Karpas-422 (cell line): ENCODE results near the gene BRF1. TPM values are rescaled to one million over a fixed set of nuclear protein-coding genes. Genes with fewer than 3 reads are reported as not detected.

Experiments
- DNase-seq: peaks from one replicate; pipeline ENCODE4 v3.0.0-alpha.2; 2015
- H2AFZ ChIP-seq: fragments of 200-600 bp; sonication (generic); 2 replicates; pipeline ENCODE4 v1.6.1; 2014; ENCODE audit warnings: antibody characterized with exemption, low read length, mixed read lengths
- H3K27ac ChIP-seq: fragments of 200-600 bp; sonication (generic); 2 replicates; pipeline ENCODE4 v1.5.1; 2014; ENCODE audit warnings: mild to moderate bottlenecking, low read length, moderate library complexity
- H3K27me3 ChIP-seq: fragments of 200-600 bp; sonication (generic); 2 replicates; pipeline ENCODE4 v1.6.1; 2014; ENCODE audit warnings: low read length, mixed read lengths
- H3K36me3 ChIP-seq: fragments of 200-600 bp; sonication (generic); 2 replicates; pipeline ENCODE4 v1.6.1; 2014; ENCODE audit warnings: low read length, mixed read lengths; ENCODE audit not compliant: insufficient read depth
- H3K4me1 ChIP-seq: fragments of 200-600 bp; sonication (generic); 2 replicates; pipeline ENCODE4 v1.6.1; 2014; ENCODE audit warnings: mild to moderate bottlenecking, low read length, mixed read lengths
- H3K4me2 ChIP-seq: fragments of 200-600 bp; sonication (generic); 2 replicates; pipeline ENCODE4 v1.6.1; 2014; ENCODE audit warnings: low read length, low read depth, mild to moderate bottlenecking; ENCODE audit not compliant: poor library complexity, severe bottlenecking
- H3K4me3 ChIP-seq: fragments of 200-600 bp; sonication (generic); 2 replicates; pipeline ENCODE4 v1.5.1; 2014; ENCODE audit warnings: mild to moderate bottlenecking, antibody characterized with exemption, low read length, mixed read lengths
- H3K79me2 ChIP-seq: fragments of 200-600 bp; sonication (generic); 2 replicates; pipeline ENCODE4 v1.6.1; 2014; ENCODE audit warnings: mild to moderate bottlenecking, low read length, mixed read lengths
- H3K9ac ChIP-seq: fragments of 200-600 bp; sonication (generic); 2 replicates; pipeline ENCODE4 v1.6.0; 2014; ENCODE audit warnings: low read length
- H3K9me2 ChIP-seq: fragments of 200-600 bp; sonication (generic), shearing (Covaris generic); replicated peaks from 2 replicates; pipeline ENCODE4 v1.6.0; 2014; ENCODE audit warnings: mild to moderate bottlenecking, low read length, moderate library complexity; ENCODE audit not compliant: insufficient read depth
- H3K9me3 ChIP-seq: fragments of 300-700, 200-600 bp; sonication (generic); 2 replicates; pipeline ENCODE4 v1.6.1; 2014; ENCODE audit warnings: low read length, mixed read lengths
- H4K20me1 ChIP-seq: fragments of 200-600 bp; sonication (generic); 2 replicates; pipeline ENCODE4 v1.6.1; 2014; ENCODE audit warnings: mild to moderate bottlenecking, antibody characterized with exemption, low read length, low read depth; ENCODE audit not compliant: insufficient read depth
- total RNA-seq: library from RNA; depleted of rRNA; stranded (reverse); fragments of >200 nt; shearing (Covaris generic); gene quantifications from 2 replicates; pipeline ENCODE4 v1.2.3, GENCODE V29; 2014; ENCODE audit warnings: low replicate concordance; rRNA removed

BRF1 gene
- total RNA-seq: 19.0 and 54.9 TPM in 2 replicates

DNA sequence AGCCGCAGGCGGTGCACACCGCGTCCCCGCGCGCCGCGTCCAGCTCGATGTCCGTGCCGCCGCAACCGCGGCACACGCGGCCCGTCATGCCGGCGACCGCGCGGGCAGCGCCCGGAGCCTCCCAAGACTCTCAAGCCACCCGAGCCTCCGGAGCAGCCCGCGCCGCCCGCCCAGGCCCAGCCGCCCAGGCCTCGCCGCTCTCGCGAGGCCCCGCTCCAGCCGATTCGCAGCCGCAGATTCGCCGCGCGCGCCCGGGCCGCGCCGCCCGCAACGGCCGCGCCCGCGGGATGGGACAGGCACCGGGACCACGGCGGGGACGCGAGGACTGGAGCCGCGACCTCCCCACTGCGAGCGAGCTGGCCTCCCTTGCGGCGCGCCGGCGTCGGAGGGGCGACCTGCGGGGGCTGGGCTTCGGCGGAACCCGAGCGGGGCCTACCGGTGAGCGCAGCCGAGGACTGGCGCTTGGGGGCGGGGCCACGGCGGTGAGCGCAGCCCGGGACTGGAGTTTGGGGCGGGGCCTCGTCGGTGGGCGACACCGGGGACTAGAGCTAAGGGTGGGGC lies at the start of gene BRF1:
BRF1 (minus strand) TSS at position 460 of the 561 bp plus-strand sequence; CDS start at position 88, 372 bp downstream.
- H3K4me1 ChIP-seq: peaks cover 11% of the 10 kb centered on the region
- H3K79me2 ChIP-seq: no peaks in the 10 kb centered on the region
- peak within 1 kb of the TSS; percentile 84 for H3K4me3 ChIP-seq
- peak within 1 kb of the TSS; percentile 54 for H3K27ac ChIP-seq
- H3K9ac ChIP-seq: peak within 1 kb of the TSS; percentile 85
- H3K36me3 ChIP-seq: no peaks in the 10 kb centered on the region
- H3K9me3 ChIP-seq: no peaks in the 10 kb centered on the region
- no peaks in the 10 kb centered on the region for H3K9me2 ChIP-seq
- peak within 1 kb of the TSS; percentile 59; the same call in 1 of the 2 replicates for H2AFZ ChIP-seq
- H4K20me1 ChIP-seq: peaks cover under 1% of the 10 kb centered on the region; the same call in 1 of the 2 replicates
- no peaks in the 10 kb centered on the region for H3K27me3 ChIP-seq
- peak; percentile 96 for DNase-seq
- H3K4me2 ChIP-seq: peak within 1 kb of the TSS; percentile 92

GRCh38 chr14:105349992-105350391 lies 49.2 kb upstream of the BRF1 start:
- H3K9me2 ChIP-seq: no peaks in the 10 kb centered on the region
- no peak overlapping the region for H3K4me2 ChIP-seq
- H3K27me3 ChIP-seq: no peaks in the 10 kb centered on the region
- no peaks in the 10 kb centered on the region for H3K79me2 ChIP-seq
- H3K36me3 ChIP-seq: no peaks in the 10 kb centered on the region
- no peak for DNase-seq
- H3K27ac ChIP-seq: no peak overlapping the region
- peaks cover 5% of the 10 kb centered on the region for H3K4me1 ChIP-seq
- peaks cover 44% of the 10 kb centered on the region; the same call in 1 of the 2 replicates for H4K20me1 ChIP-seq
- no peak overlapping the region for H2AFZ ChIP-seq
- no peak overlapping the region for H3K9ac ChIP-seq
- H3K4me3 ChIP-seq: no peak overlapping the region
- H3K9me3 ChIP-seq: no peaks in the 10 kb centered on the region

DNA sequence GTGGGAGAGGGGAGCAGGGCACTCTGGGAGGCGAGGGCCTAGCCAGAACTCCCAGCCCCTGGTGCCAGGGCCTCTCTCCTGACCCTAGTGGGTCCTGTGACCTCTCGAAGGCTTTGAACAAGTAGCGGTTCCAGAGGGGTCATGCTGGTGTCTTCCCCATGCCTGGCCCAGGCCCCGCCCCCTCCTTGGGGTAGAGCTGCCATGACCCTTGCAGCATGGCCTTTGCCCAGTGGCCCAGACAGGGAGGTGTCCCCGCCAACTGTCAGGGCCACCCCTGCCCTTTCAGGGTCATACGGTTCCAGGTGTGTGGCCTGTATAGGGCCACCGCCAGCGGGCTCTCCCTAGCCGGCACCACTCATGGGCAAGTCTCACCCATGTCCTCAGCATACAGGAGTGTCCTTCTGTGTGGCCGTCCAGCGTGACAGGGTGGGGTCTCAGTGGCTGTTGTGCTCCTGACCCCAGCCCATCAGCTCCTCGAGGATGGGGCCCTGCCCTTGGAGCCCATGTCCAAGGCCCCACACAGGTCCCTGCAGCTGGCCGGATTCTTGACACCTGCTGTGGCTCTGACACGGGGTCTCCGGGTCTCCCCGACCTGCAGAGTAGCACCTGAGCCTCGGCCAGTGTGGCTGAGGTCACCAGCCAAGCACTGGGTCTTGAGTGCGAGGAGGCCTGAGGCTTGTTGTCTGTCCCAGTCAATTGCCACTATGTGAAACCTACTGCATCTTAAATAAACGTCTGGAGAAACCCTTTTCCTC lies 48.3 kb upstream of the BRF1 start:
- Histone ChIP-seq H3K4me2 (no peak overlapping the region), H2AFZ (no peak overlapping the region), H3K9me3 (no peaks in the 10 kb centered on the region), H4K20me1 (peaks cover 39% of the 10 kb centered on the region; the same call in 1 of the 2 replicates), H3K9me2 (no peaks in the 10 kb centered on the region), H3K36me3 (no peaks in the 10 kb centered on the region), H3K27ac (no peak overlapping the region), H3K4me3 (no peak overlapping the region), H3K9ac (no peak overlapping the region), H3K27me3 (no peaks in the 10 kb centered on the region), H3K4me1 (peaks cover 5% of the 10 kb centered on the region), H3K79me2 (no peaks in the 10 kb centered on the region)
- DNase-seq: no peak

- Histone ChIP-seq H3K4me1 (peaks cover 5% of the 10 kb centered on the region), H3K27me3 (no peaks in the 10 kb centered on the region), H3K9ac (no peak overlapping the region)
Measured at GRCh38 chr14:105348169-105348944, 47.6 kb upstream of the BRF1 start.

DNA sequence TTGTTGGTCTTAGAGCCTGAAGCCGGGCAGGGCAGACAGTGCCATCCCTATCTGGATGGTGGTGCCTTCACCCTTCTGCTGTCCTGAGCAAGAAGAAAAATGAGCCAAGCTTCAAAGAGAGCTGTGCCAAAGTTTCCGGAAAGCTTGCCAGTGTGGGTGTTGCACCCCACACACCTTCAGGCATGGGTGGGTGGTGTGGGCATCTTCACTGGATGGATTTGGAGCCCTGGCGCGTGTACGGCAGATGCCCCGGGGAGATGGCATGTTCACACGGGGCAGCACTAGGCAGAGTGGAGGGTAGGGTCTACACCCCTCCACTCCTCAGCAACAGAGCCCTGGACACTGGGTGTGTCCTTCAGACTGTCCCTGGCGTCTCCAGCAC lies 46.8 kb upstream of the BRF1 start:
- Histone ChIP-seq H3K9ac (no peak overlapping the region), H3K9me3 (no peaks in the 10 kb centered on the region), H3K4me2 (no peak overlapping the region), H3K4me3 (no peak overlapping the region), H4K20me1 (peaks cover 43% of the 10 kb centered on the region), H3K9me2 (no peaks in the 10 kb centered on the region), H3K4me1 (peaks cover 5% of the 10 kb centered on the region), H3K27ac (no peak overlapping the region), H2AFZ (no peak overlapping the region), H3K36me3 (no peaks in the 10 kb centered on the region), H3K27me3 (no peaks in the 10 kb centered on the region), H3K79me2 (no peaks in the 10 kb centered on the region)
- no peak for DNase-seq

More at GRCh38 chr14:105348169-105348944, 47.6 kb upstream of the BRF1 start:
- Histone ChIP-seq H3K4me3 (no peak overlapping the region), H2AFZ (no peak overlapping the region), H3K9me3 (no peaks in the 10 kb centered on the region), H3K27ac (no peak overlapping the region), H3K9me2 (no peaks in the 10 kb centered on the region), H3K4me2 (no peak overlapping the region), H3K79me2 (no peaks in the 10 kb centered on the region), H4K20me1 (peaks cover 39% of the 10 kb centered on the region), H3K36me3 (no peaks in the 10 kb centered on the region)
- no peak for DNase-seq

DNA sequence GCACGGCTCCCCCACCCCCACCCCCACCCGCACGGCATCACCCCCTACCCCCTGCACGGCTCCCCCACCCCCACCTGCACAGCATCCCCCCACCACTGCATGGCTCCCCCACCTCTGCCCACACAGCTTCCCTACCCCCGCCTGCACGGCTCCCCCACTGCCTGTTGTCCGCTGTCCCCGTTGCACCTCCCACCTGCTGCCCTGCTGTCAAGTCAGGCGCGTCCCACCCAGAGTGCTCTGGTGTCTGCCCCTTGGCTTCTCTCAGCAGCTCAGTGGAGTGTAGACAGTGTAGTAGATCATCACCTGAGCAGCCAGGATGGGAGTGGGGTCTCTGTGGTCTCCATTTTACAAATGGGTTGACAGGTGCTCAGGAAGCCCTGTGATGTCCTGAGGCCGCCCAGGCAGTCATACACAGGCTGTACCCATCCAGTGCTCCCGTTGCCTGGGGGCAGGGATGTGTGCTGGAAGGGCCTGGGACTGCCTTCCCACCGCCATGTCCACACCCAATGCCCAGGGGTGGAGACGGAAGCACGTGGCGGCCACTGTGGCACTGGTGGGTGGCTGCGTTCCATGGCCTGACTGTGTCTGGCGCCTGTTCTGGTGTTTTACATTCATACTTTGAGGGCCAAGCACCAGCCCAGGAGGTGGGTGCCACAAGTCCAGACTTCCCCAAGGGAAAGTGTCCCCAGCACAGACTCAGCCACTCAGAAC lies 46.2 kb upstream of the BRF1 start:
- H3K36me3 ChIP-seq: no peaks in the 10 kb centered on the region
- no peaks in the 10 kb centered on the region for H3K79me2 ChIP-seq
- H3K9ac ChIP-seq: no peak overlapping the region
- no peak overlapping the region for H3K27ac ChIP-seq
- no peak overlapping the region for H3K4me3 ChIP-seq
- peaks cover 44% of the 10 kb centered on the region for H4K20me1 ChIP-seq
- peaks cover 4% of the 10 kb centered on the region for H3K4me1 ChIP-seq
- no peaks in the 10 kb centered on the region for H3K9me3 ChIP-seq
- no peaks in the 10 kb centered on the region for H3K9me2 ChIP-seq
- no peak overlapping the region for H3K4me2 ChIP-seq
- DNase-seq: no peak
- H2AFZ ChIP-seq: no peak overlapping the region
- no peaks in the 10 kb centered on the region for H3K27me3 ChIP-seq

DNA sequence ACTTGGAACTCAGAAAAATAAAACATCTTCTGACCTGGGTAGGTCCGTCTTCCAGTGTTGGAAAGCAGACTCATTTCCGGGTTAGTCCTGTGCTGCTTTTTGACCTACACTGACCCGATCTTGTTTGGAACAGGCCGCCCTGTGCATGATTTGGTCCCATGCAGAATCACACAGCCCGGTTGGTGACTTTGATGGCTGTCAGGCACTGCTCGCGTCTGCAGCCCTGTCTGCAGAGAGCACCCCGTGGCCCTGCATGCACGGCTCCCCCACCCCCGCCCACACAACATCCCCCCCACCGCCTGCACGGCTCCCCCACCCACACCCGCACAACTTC lies 45.4 kb upstream of the BRF1 start:
- Histone ChIP-seq H3K4me3 (no peak overlapping the region), H3K4me2 (no peak overlapping the region), H3K27me3 (no peaks in the 10 kb centered on the region), H3K9me2 (no peaks in the 10 kb centered on the region), H3K9ac (no peak overlapping the region), H3K9me3 (no peaks in the 10 kb centered on the region), H2AFZ (no peak overlapping the region), H3K79me2 (no peaks in the 10 kb centered on the region), H3K36me3 (no peaks in the 10 kb centered on the region), H4K20me1 (peaks cover 45% of the 10 kb centered on the region), H3K27ac (no peak overlapping the region), H3K4me1 (no peaks in the 10 kb centered on the region)
- DNase-seq: no peak
